HepG2 (cell line): ENCODE measurements around the gene CNN3. TPM values are rescaled to one million over a fixed set of nuclear protein-coding genes. Genes with fewer than 3 reads are reported as not detected.
A peak's percentile ranks its signal among the peaks of the same experiment; 100 is the strongest.

Experiments
- CREB3 ChIP-seq: sonication (generic); formaldehyde crosslinking; IDR thresholded peaks from 2 replicates; pipeline ENCODE4 v1.5.0; 2020; ENCODE audit warnings: missing genetic modification reagents
- HNF4G ChIP-seq, 2 experiments: sonication (generic) in 1 of 2; formaldehyde crosslinking in 1 of 2; IDR thresholded peaks; 2 replicates each; pipeline versions ENCODE4 v1.4.0 to v1.6.1; 2011 to 2020; ENCODE audit warnings: borderline replicate concordance in 2 of 2, low read depth in 2 of 2, mild to moderate bottlenecking in 2 of 2, low read length in 1 of 2, missing genetic modification reagents in 1 of 2, moderate library complexity in 1 of 2
- HNRNPL ChIP-seq: fragments of 200-400 bp; formaldehyde crosslinking; IDR thresholded peaks from 2 replicates; pipeline ENCODE4 v1.6.1; 2017; ENCODE audit warnings: mild to moderate bottlenecking, low read depth, low read length
- HOXA3 ChIP-seq: sonication (generic); formaldehyde crosslinking; IDR thresholded peaks from 2 replicates; pipeline ENCODE4 v1.5.0; 2020; ENCODE audit warnings: missing genetic modification reagents
- NCOA2 ChIP-seq: sonication (generic); formaldehyde crosslinking; IDR thresholded peaks from 2 replicates; pipeline ENCODE4 v1.8.0; 2022; ENCODE audit warnings: inconsistent platforms
- NFYC ChIP-seq: IDR thresholded peaks from 2 replicates; pipeline ENCODE4 v1.6.1; 2016; ENCODE audit warnings: missing genetic modification reagents, missing compliant biosample characterization
- TEAD2 ChIP-seq: sonication (generic); formaldehyde crosslinking; IDR thresholded peaks from 2 replicates; pipeline ENCODE4 v1.9.0; 2021; ENCODE audit warnings: missing genetic modification reagents
- TFDP1 ChIP-seq: IDR thresholded peaks from 2 replicates; pipeline ENCODE4 v1.6.1; 2016; ENCODE audit warnings: missing compliant biosample characterization, missing genetic modification reagents, borderline replicate concordance
- XRCC5 ChIP-seq: fragments of 200-400 bp; formaldehyde crosslinking; optimal IDR thresholded peaks from 2 replicates; pipeline ENCODE3; 2017; ENCODE audit warnings: mild to moderate bottlenecking, low read length
- ZNF142 ChIP-seq: sonication (generic); formaldehyde crosslinking; IDR thresholded peaks from 2 replicates; pipeline ENCODE4 v1.4.0; 2020; ENCODE audit warnings: missing genetic modification reagents
- ZNF292 ChIP-seq: sonication (generic); formaldehyde crosslinking; IDR thresholded peaks from 2 replicates; pipeline ENCODE4 v1.8.1; 2022; ENCODE audit warnings: mild to moderate bottlenecking, low read depth, missing genetic modification reagents, borderline replicate concordance
- ZNF547 ChIP-seq: sonication (generic); formaldehyde crosslinking; IDR thresholded peaks from 2 replicates; pipeline ENCODE4 v1.5.1; 2020; ENCODE audit warnings: mild to moderate bottlenecking, missing genetic modification reagents
- ZNF784 ChIP-seq: sonication (generic); formaldehyde crosslinking; IDR thresholded peaks from 2 replicates; pipeline ENCODE4 v1.5.1; 2020; ENCODE audit warnings: missing genetic modification reagents, mild to moderate bottlenecking, borderline replicate concordance
- polyA plus RNA-seq, 8 experiments: library from polyadenylated mRNA; depleted of rRNA in 3 of 8; stranded (reverse) in 7 of 8; unstranded in 1 of 8; fragments of >200 nt; fragmentation: Illumina TruSeq in 4 of 8; extraction: Trizol in 4 of 8; gene quantifications; 2 replicates each; pipeline versions ENCODE4 v1.2.1 to v1.2.3, GENCODE V29; 2011 to 2016; ENCODE audit warnings: low read depth in 4 of 8, missing spikeins in 1 of 8, mixed read lengths in 1 of 8; ENCODE audit not compliant: insufficient read depth in 1 of 8
- total RNA-seq, 5 experiments: library from RNA; depleted of rRNA; stranded (reverse); fragments of >200 nt; fragmentation: Illumina TruSeq; extraction: Trizol; gene quantifications; 2 replicates each; pipeline ENCODE4 v1.2.3, GENCODE V29; 2016; ENCODE audit warnings: low read depth in 1 of 5
- TF ChIP-seq, protein P1 (sequence below): sonication (generic); formaldehyde crosslinking; IDR thresholded peaks from 2 replicates; pipeline ENCODE4 v1.4.0; 2020; ENCODE audit warnings: missing genetic modification reagents
- TF ChIP-seq, protein P2 (sequence below): sonication (generic); formaldehyde crosslinking; IDR thresholded peaks from 2 replicates; pipeline ENCODE4 v1.4.0; 2020; ENCODE audit warnings: missing genetic modification reagents

Gene CNN3
- total and polyA plus RNA-seq, 2 of the 13 experiments (the other 11 are each of a cell fraction or from before 2014, with no cell fraction given): 113 to 223 TPM

DNA sequence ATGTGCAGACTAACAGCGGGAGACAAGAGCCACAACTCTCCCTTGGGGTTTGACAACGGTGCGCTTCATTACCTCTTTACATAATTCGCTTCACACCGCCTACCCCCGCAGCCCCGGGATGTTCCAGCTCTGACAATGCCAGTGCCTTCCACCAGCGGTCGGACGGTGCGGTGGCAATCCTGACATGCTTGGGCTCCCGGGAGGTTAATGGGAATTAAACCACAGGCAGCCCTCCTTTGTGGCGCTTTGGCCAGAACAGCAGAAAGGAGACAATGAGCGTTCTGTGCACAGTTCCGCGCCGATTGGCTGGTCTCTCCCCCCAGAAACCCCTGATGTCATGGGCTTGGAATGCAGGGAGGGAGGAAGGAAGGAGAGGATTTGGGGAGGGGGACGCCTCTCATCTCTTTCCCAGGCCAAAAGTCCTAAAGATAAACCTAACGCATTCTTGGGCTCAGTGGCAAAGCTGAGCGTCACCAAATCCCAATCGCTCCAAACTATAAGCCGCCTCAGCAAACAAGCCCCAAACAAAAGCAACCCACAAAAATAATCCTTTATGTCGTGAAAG is 1.3 kb downstream of the CNN3 start (continued):
- TF ChIP-seq TFDP1 (CRISPR knock-in tag) (peak; percentile 40; the same call in 1 of the 2 replicates), NFYC (peak; percentile 37), ZNF784 (0 out of 2 replicates have a peak, but pooled peaks have one; percentile 16), HNRNPL (0 out of 2 replicates have a peak, but pooled peaks have one; percentile 37), HOXA3 (CRISPR knock-in tag) (peak; percentile 55; the same call in 1 of the 2 replicates), NCOA2 (CRISPR knock-in tag) (no peak; the same call in 1 of the 2 replicates), XRCC5 (peak; percentile 37), ZNF142 (CRISPR knock-in tag) (0 out of 2 replicates have a peak, but pooled peaks have one; percentile 43), TEAD2 (CRISPR knock-in tag) (no peak), ZNF292 (CRISPR knock-in tag) (peak; percentile 54; the same call in 1 of the 2 replicates), ZNF547 (CRISPR knock-in tag) (0 out of 2 replicates have a peak, but pooled peaks have one; percentile 2), HNF4G (IDR thresholded peaks at IDR 0.05; ENCODE audit: borderline replicate concordance, low read depth, low read length) (peak; percentile 12; the same call in 1 of the 2 replicates), HNF4G (CRISPR knock-in tag; IDR thresholded peaks at IDR 0.05; ENCODE audit: borderline replicate concordance, low read depth) (no peak), CREB3 (0 out of 2 replicates have a peak, but pooled peaks have one; percentile 30)
- TF ChIP-seq, protein P1, sequence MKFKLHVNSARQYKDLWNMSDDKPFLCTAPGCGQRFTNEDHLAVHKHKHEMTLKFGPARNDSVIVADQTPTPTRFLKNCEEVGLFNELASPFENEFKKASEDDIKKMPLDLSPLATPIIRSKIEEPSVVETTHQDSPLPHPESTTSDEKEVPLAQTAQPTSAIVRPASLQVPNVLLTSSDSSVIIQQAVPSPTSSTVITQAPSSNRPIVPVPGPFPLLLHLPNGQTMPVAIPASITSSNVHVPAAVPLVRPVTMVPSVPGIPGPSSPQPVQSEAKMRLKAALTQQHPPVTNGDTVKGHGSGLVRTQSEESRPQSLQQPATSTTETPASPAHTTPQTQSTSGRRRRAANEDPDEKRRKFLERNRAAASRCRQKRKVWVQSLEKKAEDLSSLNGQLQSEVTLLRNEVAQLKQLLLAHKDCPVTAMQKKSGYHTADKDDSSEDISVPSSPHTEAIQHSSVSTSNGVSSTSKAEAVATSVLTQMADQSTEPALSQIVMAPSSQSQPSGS: peak; percentile 98
- TF ChIP-seq, protein P2, sequence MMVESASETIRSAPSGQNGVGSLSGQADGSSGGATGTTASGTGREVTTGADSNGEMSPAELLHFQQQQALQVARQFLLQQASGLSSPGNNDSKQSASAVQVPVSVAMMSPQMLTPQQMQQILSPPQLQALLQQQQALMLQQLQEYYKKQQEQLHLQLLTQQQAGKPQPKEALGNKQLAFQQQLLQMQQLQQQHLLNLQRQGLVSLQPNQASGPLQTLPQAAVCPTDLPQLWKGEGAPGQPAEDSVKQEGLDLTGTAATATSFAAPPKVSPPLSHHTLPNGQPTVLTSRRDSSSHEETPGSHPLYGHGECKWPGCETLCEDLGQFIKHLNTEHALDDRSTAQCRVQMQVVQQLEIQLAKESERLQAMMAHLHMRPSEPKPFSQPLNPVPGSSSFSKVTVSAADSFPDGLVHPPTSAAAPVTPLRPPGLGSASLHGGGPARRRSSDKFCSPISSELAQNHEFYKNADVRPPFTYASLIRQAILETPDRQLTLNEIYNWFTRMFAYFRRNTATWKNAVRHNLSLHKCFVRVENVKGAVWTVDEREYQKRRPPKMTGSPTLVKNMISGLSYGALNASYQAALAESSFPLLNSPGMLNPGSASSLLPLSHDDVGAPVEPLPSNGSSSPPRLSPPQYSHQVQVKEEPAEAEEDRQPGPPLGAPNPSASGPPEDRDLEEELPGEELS (CRISPR knock-in tag): peak; percentile 52; the same call in 1 of the 2 replicates
